UCSD-AML1 (cell line): ENCODE measurements around the gene RHOG.

ENCODE experiments used
- DNase-seq: peaks from one replicate; lab custom pipeline; 2025; ENCODE audit not compliant: unreplicated experiment; lab: John Stamatoyannopoulos, UW

RHOG gene

DNA sequence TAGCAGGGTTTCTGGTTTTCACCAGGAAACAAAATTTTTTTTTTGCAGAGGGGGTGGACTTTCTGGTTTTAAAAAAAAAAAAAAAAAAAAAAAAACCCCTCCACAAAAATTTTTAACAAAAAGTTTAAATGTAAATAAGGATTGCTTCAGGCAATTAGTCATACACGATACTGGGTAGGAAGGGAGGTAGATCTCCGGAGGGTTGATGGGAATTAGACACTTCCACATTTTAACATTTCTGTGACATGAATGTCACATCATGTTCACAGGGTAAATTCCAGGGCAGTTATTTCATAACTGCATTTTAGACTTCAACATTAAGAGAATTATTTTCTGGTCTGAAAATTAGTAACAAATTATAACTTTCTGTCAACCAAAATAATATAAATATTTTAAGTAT lies 59.3 kb downstream of the RHOG start:
- DNase-seq, result no peak
